ENCODE results near the gene SOX13. TPM values are rescaled to one million over a fixed set of nuclear protein-coding genes. Genes with fewer than 3 reads are reported as not detected.
A peak's percentile ranks its signal among the peaks of the same experiment; 100 is the strongest.

Gene SOX13
- total RNA-seq, 1 donor from 2014 or later = 9.1 TPM

DNA sequence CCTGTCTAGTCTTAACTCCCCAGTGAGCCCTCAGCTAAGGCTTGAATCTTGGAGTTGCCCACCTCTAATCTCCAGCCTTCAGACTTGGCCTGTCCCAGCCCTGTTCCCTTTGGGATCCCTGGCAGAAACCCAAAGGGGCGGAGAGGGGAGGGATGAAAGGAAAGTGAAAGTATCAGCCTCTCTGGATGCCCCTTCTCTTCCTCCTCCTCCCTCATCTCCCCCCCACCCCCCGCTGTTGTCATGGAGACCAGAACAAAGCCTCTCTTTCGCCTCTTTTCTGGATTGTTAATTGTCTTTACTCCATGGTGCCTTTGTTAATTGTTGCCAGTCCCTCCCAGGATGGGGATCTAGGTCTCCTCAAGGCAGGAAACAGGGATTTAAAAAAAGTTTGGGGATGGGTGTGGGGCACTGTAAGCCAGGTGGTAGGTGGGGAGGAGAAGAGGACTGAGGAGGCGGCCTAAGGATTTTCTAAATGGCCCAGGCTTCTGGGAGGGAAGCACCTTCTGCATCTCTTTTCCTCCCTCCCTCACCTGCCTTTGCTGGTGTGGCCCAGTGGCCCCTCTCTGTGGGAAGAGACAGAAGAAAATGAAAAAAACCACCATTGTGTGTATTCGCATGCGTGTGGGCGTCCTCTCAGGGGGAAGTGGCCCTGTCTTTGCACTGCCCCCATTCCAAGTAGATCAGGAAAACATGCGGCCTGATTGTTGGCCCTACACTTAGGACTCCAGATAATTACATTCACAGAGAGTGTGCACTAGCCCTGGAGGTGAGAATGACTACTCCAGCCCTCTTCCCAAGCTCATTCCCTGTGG is 7.5 kb upstream of the SOX13 start:
- Mint-ChIP-seq H3K4me1 (ENCODE audit: low read depth) (no peaks in the 10 kb centered on the region), H3K4me3 (ENCODE audit: unreplicated experiment) (no peak overlapping the region), H3K9me3 (ENCODE audit: low read depth) (no peaks in the 10 kb centered on the region), H3K36me3 (ENCODE audit: low read depth) (no peaks in the 10 kb centered on the region), H3K27ac (ENCODE audit: unreplicated experiment) (no peak overlapping the region), H3K27me3 (ENCODE audit: low read depth) (no peaks in the 10 kb centered on the region)
- TF ChIP-seq, protein P1, sequence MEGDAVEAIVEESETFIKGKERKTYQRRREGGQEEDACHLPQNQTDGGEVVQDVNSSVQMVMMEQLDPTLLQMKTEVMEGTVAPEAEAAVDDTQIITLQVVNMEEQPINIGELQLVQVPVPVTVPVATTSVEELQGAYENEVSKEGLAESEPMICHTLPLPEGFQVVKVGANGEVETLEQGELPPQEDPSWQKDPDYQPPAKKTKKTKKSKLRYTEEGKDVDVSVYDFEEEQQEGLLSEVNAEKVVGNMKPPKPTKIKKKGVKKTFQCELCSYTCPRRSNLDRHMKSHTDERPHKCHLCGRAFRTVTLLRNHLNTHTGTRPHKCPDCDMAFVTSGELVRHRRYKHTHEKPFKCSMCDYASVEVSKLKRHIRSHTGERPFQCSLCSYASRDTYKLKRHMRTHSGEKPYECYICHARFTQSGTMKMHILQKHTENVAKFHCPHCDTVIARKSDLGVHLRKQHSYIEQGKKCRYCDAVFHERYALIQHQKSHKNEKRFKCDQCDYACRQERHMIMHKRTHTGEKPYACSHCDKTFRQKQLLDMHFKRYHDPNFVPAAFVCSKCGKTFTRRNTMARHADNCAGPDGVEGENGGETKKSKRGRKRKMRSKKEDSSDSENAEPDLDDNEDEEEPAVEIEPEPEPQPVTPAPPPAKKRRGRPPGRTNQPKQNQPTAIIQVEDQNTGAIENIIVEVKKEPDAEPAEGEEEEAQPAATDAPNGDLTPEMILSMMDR (IDR thresholded peaks at IDR 0.05) = no peak
- DNase-seq (ENCODE audit: low spot score) = no peak

DNA sequence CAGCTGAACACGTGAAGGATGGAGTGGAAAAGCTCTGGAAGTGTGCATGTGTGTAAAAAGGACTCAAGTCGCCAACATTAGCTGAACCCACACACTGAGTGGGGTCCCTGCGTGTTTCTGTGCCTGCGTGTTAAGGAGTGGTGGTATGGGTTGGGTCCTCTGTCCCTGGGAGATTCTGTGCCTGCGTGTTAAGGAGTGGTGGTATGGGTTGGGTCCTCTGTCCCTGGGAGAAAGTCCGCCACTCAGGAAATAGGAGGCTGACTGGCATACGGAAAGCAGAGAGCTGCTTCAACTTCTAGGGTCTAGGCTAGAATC is 7.0 kb upstream of the SOX13 start:
- no peak overlapping the region for H3K27ac Mint-ChIP-seq (ENCODE audit: unreplicated experiment)
- H3K4me1 Mint-ChIP-seq (ENCODE audit: low read depth) = no peaks in the 10 kb centered on the region
- H3K4me3 Mint-ChIP-seq (ENCODE audit: unreplicated experiment) = no peak overlapping the region
- no peak for DNase-seq (ENCODE audit: low spot score)
- peaks cover under 1% of the 10 kb centered on the region for H3K27me3 Mint-ChIP-seq (ENCODE audit: low read depth)
- no peaks in the 10 kb centered on the region for H3K36me3 Mint-ChIP-seq (ENCODE audit: low read depth)
- no peaks in the 10 kb centered on the region for H3K9me3 Mint-ChIP-seq (ENCODE audit: low read depth)
- TF ChIP-seq, protein P1 (IDR thresholded peaks at IDR 0.05) = no peak

DNA sequence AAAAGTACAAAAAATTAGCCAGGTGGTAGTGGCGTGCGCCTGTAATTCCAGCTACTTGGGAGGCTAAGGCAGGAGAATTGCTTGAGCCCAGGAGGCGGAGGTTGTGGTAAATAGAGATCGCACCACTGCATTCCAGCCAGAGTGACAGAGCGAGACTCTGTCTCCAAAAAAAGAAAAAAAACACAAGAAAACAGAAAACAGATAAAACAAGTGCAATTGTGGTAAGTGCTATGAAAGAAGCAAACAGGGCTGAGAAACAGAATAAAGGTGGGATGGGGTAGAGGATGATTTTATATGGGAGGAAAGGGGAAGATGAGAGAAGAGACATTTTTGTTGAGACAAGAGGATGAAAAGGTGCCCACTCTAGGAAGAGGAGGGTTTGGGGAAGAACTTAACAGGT is 5.0 kb upstream of the SOX13 start:
- H3K9me3 Mint-ChIP-seq (ENCODE audit: low read depth) = no peaks in the 10 kb centered on the region
- TF ChIP-seq, protein P1 (IDR thresholded peaks at IDR 0.05) = no peak
- H3K27ac Mint-ChIP-seq (ENCODE audit: unreplicated experiment) = no peak overlapping the region
- no peaks in the 10 kb centered on the region for H3K36me3 Mint-ChIP-seq (ENCODE audit: low read depth)
- H3K4me3 Mint-ChIP-seq (ENCODE audit: unreplicated experiment) = no peak overlapping the region
- peak; percentile 10 for DNase-seq (ENCODE audit: low spot score)
- H3K27me3 Mint-ChIP-seq (ENCODE audit: low read depth) = peaks cover 2% of the 10 kb centered on the region
- peaks cover under 1% of the 10 kb centered on the region for H3K4me1 Mint-ChIP-seq (ENCODE audit: low read depth)

DNA sequence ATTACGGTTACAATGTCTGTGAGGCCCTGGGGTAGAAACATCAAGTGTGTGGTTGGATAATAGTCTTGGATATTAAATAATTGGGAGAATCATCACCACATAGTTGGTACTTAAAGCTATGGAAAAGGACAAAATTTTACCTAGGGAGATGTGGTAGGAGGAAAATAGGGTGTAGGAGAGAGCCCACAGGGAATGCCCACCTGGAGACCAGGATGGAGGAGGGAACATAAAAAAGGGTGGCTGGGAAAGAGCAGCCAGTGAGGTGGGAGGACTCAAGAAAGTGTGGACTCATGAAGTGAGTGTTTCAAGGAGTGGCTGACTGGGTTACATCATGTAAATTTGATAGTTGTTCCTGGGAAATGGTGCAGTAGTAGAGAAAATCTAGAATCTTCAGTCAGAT is 3.0 kb upstream of the SOX13 start:
- peaks cover 11% of the 10 kb centered on the region for H3K4me1 Mint-ChIP-seq (ENCODE audit: low read depth)
- TF ChIP-seq, protein P1 (IDR thresholded peaks at IDR 0.05) = no peak
- no peak overlapping the region for H3K4me3 Mint-ChIP-seq (ENCODE audit: unreplicated experiment)
- H3K36me3 Mint-ChIP-seq (ENCODE audit: low read depth) = no peaks in the 10 kb centered on the region
- no peak overlapping the region for H3K27ac Mint-ChIP-seq (ENCODE audit: unreplicated experiment)
- no peaks in the 10 kb centered on the region for H3K9me3 Mint-ChIP-seq (ENCODE audit: low read depth)
- peaks cover 2% of the 10 kb centered on the region for H3K27me3 Mint-ChIP-seq (ENCODE audit: low read depth)
- no peak for DNase-seq (ENCODE audit: low spot score)

DNA sequence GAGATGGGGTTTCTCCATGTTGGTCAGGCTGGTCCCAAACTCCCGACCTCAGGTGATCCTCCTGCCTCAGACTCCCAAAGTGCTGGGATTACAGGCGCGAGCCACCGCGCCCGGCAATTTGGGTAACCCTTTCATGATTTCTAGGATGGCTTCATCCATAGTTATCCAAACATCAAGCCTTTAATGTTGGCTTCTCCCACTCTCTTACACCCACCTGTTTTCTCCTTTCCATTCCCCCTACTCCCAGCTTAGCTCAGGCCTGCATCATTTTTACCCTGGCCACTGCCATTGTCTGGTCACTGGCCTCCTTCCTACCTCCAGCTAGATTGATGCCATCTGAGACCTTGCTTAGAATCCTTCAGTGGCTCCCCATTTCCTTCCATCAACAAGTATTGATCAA is 2.0 kb upstream of the SOX13 start:
- TF ChIP-seq, protein P1 (IDR thresholded peaks at IDR 0.05) = no peak
- H3K4me3 Mint-ChIP-seq (ENCODE audit: unreplicated experiment) = no peak overlapping the region
- H3K4me1 Mint-ChIP-seq (ENCODE audit: low read depth) = peaks cover 19% of the 10 kb centered on the region
- DNase-seq (ENCODE audit: low spot score) = peak; percentile 6
- peaks cover 2% of the 10 kb centered on the region for H3K27me3 Mint-ChIP-seq (ENCODE audit: low read depth)
- no peaks in the 10 kb centered on the region for H3K36me3 Mint-ChIP-seq (ENCODE audit: low read depth)
- H3K9me3 Mint-ChIP-seq (ENCODE audit: low read depth) = no peaks in the 10 kb centered on the region
- H3K27ac Mint-ChIP-seq (ENCODE audit: unreplicated experiment) = no peak overlapping the region
